CD14-positive monocyte (primary cell): ENCODE data around the gene KIAA0319L. TPM values are rescaled to one million over a fixed set of nuclear protein-coding genes. Genes with fewer than 3 reads are reported as not detected.

Experiments used
- DNase-seq, 3 donors: peaks; one replicate each; pipeline ENCODE4 v3.0.0-alpha.2; 2011 to 2022
- H2AFZ ChIP-seq: 2 replicates; pipeline ENCODE4 v1.6.0; 2012; ENCODE audit warnings: mild to moderate bottlenecking, low read depth, low read length, inconsistent platforms; ENCODE audit not compliant: insufficient read depth, poor library complexity, severe bottlenecking
- H3K27ac ChIP-seq, 2 donors: 1 replicate in 1 of 2; 2 replicates in 1 of 2; pipeline ENCODE4 v1.5.1; 2012 to 2013; ENCODE audit warnings: low read length in 2 of 2, control low read depth in 1 of 2, inconsistent platforms in 1 of 2, low read depth in 1 of 2, mild to moderate bottlenecking in 1 of 2
- H3K27me3 ChIP-seq, 2 donors: one replicate each; pipeline versions ENCODE4 v1.6.0 to v1.6.1; 2011 to 2013; ENCODE audit warnings: low read length in 2 of 2; ENCODE audit not compliant: control insufficient read depth in 2 of 2, insufficient read depth in 2 of 2
- H3K36me3 ChIP-seq, 2 donors: replicated peaks in 1 of 2; 1 replicate in 1 of 2; 2 replicates in 1 of 2; pipeline versions ENCODE4 v1.5.1 to v1.6.1; 2012 to 2013; ENCODE audit warnings: low read length in 2 of 2, control low read depth in 1 of 2, inconsistent platforms in 1 of 2, mild to moderate bottlenecking in 1 of 2; ENCODE audit not compliant: insufficient read depth in 2 of 2, control insufficient read depth in 1 of 2
- H3K4me1 ChIP-seq, 2 donors: 1 replicate in 1 of 2; 2 replicates in 1 of 2; pipeline versions ENCODE4 v1.5.1 to v1.6.1; 2012 to 2013; ENCODE audit warnings: low read length in 2 of 2, control low read depth in 1 of 2, inconsistent platforms in 1 of 2, mild to moderate bottlenecking in 1 of 2, moderate library complexity in 1 of 2; ENCODE audit not compliant: insufficient read depth in 2 of 2, control insufficient read depth in 1 of 2
- H3K4me2 ChIP-seq: replicated peaks from 2 replicates; pipeline ENCODE3; 2012; ENCODE audit warnings: low read length, moderate library complexity, mild to moderate bottlenecking; ENCODE audit not compliant: poor library complexity, severe bottlenecking; ENCODE audit errors: extremely low read depth
- H3K4me3 ChIP-seq, 3 experiments: fragments of 200-600 bp in 1 of 3; sonication (generic) in 1 of 3; replicated peaks in 1 of 3; 1 replicate in 2 of 3; 2 replicates in 1 of 3; pipeline ENCODE4 v1.5.1; 2011 to 2013; ENCODE audit warnings: low read length in 3 of 3, mild to moderate bottlenecking in 3 of 3, control low read depth in 2 of 3, low read depth in 2 of 3, inconsistent platforms in 1 of 3, moderate library complexity in 1 of 3
- H3K79me2 ChIP-seq: 2 replicates; pipeline ENCODE4 v1.6.0; 2012; ENCODE audit warnings: mild to moderate bottlenecking, control low read depth, inconsistent platforms, low read length, moderate library complexity; ENCODE audit not compliant: insufficient read depth
- H3K9ac ChIP-seq: 2 replicates; pipeline ENCODE4 v1.6.0; 2017; ENCODE audit warnings: low read length, mild to moderate bottlenecking; ENCODE audit not compliant: insufficient read depth, poor library complexity, severe bottlenecking
- H3K9me3 ChIP-seq, 2 donors: replicated peaks in 1 of 2; 1 replicate in 1 of 2; 2 replicates in 1 of 2; pipeline versions ENCODE4 v1.5.1 to v1.6.1; 2012 to 2013; ENCODE audit warnings: low read length in 2 of 2, control low read depth in 1 of 2; ENCODE audit not compliant: control insufficient read depth in 1 of 2, insufficient read depth in 1 of 2
- H4K20me1 ChIP-seq: 2 replicates; pipeline ENCODE4 v1.6.0; 2012; ENCODE audit warnings: mild to moderate bottlenecking, low read length, control low read depth, moderate library complexity; ENCODE audit not compliant: insufficient read depth
- H3K27ac Mint-ChIP-seq, 7 donors: one replicate each; pipeline ENCODE4 v1.8.0; 2020; ENCODE audit warnings: mild to moderate bottlenecking in 7 of 7, mixed read lengths in 7 of 7, moderate library complexity in 6 of 7, inconsistent platforms in 2 of 7
- H3K27me3 Mint-ChIP-seq, 3 donors: one replicate each; pipeline ENCODE4 v1.8.0; 2021 to 2022; ENCODE audit warnings: low read depth in 3 of 3, mild to moderate bottlenecking in 3 of 3, mixed read lengths in 3 of 3, moderate library complexity in 3 of 3, inconsistent platforms in 1 of 3
- H3K36me3 Mint-ChIP-seq, 2 donors: one replicate each; pipeline ENCODE4 v1.8.0; 2020; ENCODE audit warnings: mixed read lengths in 2 of 2, inconsistent platforms in 1 of 2, mild to moderate bottlenecking in 1 of 2
- H3K4me1 Mint-ChIP-seq: one replicate; pipeline ENCODE4 v1.8.0; 2020; ENCODE audit warnings: mild to moderate bottlenecking, mixed read lengths
- H3K4me3 Mint-ChIP-seq, 2 donors: one replicate each; pipeline ENCODE4 v1.8.0; 2020; ENCODE audit warnings: mild to moderate bottlenecking in 2 of 2, mixed read lengths in 2 of 2, moderate library complexity in 1 of 2
- H3K9me3 Mint-ChIP-seq, 7 donors: one replicate each; pipeline ENCODE4 v1.8.0; 2020 to 2022; ENCODE audit warnings: mixed read lengths in 7 of 7, mild to moderate bottlenecking in 6 of 7, moderate library complexity in 6 of 7, inconsistent platforms in 2 of 7
- WGBS: methylation state at CpG from one replicate; pipeline ENCODE4 v1.1.5; 2013; ENCODE audit warnings: missing lambda C conversion rate; ENCODE audit not compliant: insufficient coverage; 5-methylcytosine and 5-hydroxymethylcytosine counted together
- intact Hi-C, 2 donors: fragments of 100-400 bp; cut with micrococcal nuclease; formaldehyde crosslinking; loops; one replicate each; pipeline versions ENCODE4 v1.15.0 to v1.15.1; 2023
- polyA plus RNA-seq, 3 donors: library from polyadenylated mRNA; depleted of rRNA in 1 of 3; unstranded in 2 of 3; stranded (reverse) in 1 of 3; fragments of 300-500 nt in 2 of 3; fragments of >200 nt in 1 of 3; fragmentation: Illumina TruSeq in 2 of 3; gene quantifications; 1 replicate in 2 of 3; 2 replicates in 1 of 3; pipeline ENCODE4 v1.2.3, GENCODE V29; 2012 to 2021
- TF ChIP-seq, protein P1 (sequence below): fragments of 200-600 bp; IDR thresholded peaks from one replicate; pipeline ENCODE4 v1.8.0; 2022; ENCODE audit warnings: antibody characterized with exemption, mild to moderate bottlenecking

KIAA0319L gene
- polyA plus RNA-seq, 3 donors = 20.6 to 75.3 (median 28.6) TPM

DNA sequence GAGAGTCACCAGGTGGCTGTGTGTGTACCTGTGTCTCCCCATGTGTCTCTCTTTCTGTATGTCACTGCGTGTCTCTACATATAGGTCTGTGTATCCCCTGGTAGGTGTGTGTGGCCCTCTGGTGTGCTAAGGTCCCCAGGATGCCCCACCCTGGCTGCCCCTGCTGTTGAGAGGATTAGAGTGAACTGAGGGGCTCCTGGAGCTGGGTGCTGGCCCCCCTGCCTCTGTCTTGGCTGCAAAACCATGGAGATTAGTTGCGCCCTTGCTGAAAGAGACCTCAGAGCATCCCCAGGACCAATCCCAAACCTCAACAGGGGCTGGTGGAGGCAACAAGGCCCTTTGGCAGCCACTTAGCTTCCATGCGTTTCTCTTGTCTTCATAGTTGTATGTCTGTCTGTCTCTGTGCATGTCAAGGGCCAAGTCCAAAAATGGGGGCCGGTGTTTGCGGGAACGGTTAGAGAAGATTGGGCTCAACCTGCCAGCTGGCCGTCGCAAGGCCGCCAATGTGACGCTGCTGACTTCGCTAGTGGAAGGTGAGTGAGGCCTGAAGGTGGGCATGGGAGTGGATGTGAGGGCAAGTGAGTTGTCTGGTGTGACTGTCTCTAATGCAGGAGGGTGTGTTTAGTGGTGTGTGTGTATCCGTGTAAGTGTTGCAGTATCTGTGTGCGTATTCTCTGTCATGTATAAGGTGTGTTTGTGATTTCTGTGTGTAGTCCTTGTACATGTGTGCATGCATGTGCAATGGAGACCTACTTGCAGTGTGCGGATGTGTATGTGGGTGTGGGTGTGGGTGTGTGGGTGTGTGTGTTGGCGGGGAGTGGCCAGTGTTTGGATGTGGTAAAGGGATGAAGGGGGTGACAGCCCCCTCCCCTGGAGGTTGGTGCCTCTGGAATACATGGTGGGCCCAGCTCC, 32.6 kb upstream of the KIAA0319L start:
- no peak for DNase-seq
- TF ChIP-seq, protein P1, sequence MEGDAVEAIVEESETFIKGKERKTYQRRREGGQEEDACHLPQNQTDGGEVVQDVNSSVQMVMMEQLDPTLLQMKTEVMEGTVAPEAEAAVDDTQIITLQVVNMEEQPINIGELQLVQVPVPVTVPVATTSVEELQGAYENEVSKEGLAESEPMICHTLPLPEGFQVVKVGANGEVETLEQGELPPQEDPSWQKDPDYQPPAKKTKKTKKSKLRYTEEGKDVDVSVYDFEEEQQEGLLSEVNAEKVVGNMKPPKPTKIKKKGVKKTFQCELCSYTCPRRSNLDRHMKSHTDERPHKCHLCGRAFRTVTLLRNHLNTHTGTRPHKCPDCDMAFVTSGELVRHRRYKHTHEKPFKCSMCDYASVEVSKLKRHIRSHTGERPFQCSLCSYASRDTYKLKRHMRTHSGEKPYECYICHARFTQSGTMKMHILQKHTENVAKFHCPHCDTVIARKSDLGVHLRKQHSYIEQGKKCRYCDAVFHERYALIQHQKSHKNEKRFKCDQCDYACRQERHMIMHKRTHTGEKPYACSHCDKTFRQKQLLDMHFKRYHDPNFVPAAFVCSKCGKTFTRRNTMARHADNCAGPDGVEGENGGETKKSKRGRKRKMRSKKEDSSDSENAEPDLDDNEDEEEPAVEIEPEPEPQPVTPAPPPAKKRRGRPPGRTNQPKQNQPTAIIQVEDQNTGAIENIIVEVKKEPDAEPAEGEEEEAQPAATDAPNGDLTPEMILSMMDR = no peak
- over 99% methylated on average over 13 of the region's 15 CpGs for WGBS
- Histone ChIP-seq H3K9me3 (no peaks in the 10 kb centered on the region), H3K4me3 (no peak overlapping the region), H3K4me2 (no peak overlapping the region), H3K79me2 (no peaks in the 10 kb centered on the region), H3K27ac (no peak overlapping the region), H2AFZ (no peak overlapping the region), H3K36me3 (peaks cover 12 to 24% of the 10 kb centered on the region in 2 donors), H3K27me3 (no peaks in the 10 kb centered on the region), H3K4me1 (no peaks in the 10 kb centered on the region), H4K20me1 (no peaks in the 10 kb centered on the region), H3K9ac (no peak overlapping the region)
- Mint-ChIP-seq H3K4me3 (no peak overlapping the region), H3K9me3 (peaks cover 0 to 2% (median 0%) of the 10 kb centered on the region in 7 donors), H3K27me3 (peaks cover 0 to 2% (median 0%) of the 10 kb centered on the region in 3 donors), H3K27ac (peak overlapping the region in 1 of 7 donors; percentile 17), H3K36me3 (peaks cover 21 to 28% of the 10 kb centered on the region in 2 donors), H3K4me1 (peaks cover 8% of the 10 kb centered on the region)
- intact Hi-C loops = no loop called here

DNA sequence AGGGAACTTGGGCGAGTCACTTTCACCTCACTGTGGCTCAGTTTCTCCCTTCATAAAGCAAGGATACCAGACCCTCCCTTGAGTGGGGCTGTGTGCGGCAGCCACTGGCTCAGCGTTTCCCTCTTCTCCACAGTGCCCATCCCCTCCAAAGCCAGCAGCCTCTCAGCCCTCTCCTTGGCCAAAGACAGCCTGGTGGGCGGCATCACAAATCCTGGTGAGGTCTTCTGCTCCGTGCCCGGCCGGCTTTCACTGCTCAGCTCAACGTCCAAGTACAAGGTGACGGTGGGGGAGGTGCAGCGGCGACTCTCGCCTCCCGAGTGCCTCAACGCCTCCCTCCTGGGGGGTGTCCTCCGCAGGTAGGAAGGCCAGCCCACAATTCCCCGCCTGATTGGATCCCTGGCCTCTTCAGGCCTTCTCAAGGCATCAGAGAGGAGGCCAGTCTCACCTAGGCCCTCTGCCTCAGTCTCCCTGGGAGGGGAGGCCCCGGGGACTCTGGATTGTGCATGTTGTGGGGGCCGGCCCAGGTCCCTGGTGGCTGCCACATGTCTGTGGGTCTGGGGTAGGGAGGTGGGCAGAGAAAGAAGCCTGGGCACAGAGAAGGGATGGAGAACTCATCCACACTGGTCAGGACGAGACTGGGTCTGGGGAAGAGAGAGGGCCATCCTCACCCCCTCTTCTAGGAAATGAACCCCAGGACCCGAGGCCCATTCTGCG, 31.2 kb upstream of the KIAA0319L start:
- H3K79me2 ChIP-seq = no peaks in the 10 kb centered on the region
- H3K27ac ChIP-seq = no peak overlapping the region
- H2AFZ ChIP-seq = no peak overlapping the region
- H3K9me3 ChIP-seq = no peaks in the 10 kb centered on the region
- H3K4me1 ChIP-seq = no peaks in the 10 kb centered on the region
- Mint-ChIP-seq H3K36me3 (peaks cover 22 to 25% of the 10 kb centered on the region in 2 donors), H3K27me3 (peaks cover 0 to 2% (median 0%) of the 10 kb centered on the region in 3 donors), H3K9me3 (peaks cover 0 to 2% (median 0%) of the 10 kb centered on the region in 7 donors), H3K4me1 (peaks cover 6% of the 10 kb centered on the region), H3K4me3 (no peak overlapping the region), H3K27ac (no peak overlapping the region)
- H3K9ac ChIP-seq = no peak overlapping the region
- intact Hi-C loops = no loop called here
- TF ChIP-seq, protein P1 = no peak
- H3K4me3 ChIP-seq = no peak overlapping the region
- H4K20me1 ChIP-seq = no peaks in the 10 kb centered on the region
- no peaks in the 10 kb centered on the region for H3K27me3 ChIP-seq
- H3K36me3 ChIP-seq = peaks cover 12 to 17% of the 10 kb centered on the region in 2 donors
- no peak overlapping the region for H3K4me2 ChIP-seq
- no peak for DNase-seq
- WGBS = 95% methylated on average over 15 of the region's 21 CpGs
